SIG-M5 (cell line): Measurements from ENCODE around the gene FLNC.

ENCODE experiments used
- DNase-seq: peaks from one replicate; lab custom pipeline; 2025; lab: John Stamatoyannopoulos, UW

Gene FLNC

GRCh38 chr7:128865303-128865702 is 35.1 kb downstream of the FLNC start:
- no peak for DNase-seq

- no peak for DNase-seq
These were observed 36.0 kb downstream of the FLNC start for GRCh38 chr7:128865996-128866877.

- DNase-seq = no peak
These were observed 37.0 kb downstream of the FLNC start for GRCh38 chr7:128867241-128867640.

- DNase-seq = no peak
These were observed 37.8 kb downstream of the FLNC start for GRCh38 chr7:128867842-128868623.

GRCh38 chr7:128868624-128869137 is 38.5 kb downstream of the FLNC start:
- no peak for DNase-seq

GRCh38 chr7:128869138-128869943 is 39.1 kb downstream of the FLNC start:
- DNase-seq = no peak

- no peak for DNase-seq
These were observed 39.7 kb downstream of the FLNC start for GRCh38 chr7:128869944-128870285.

GRCh38 chr7:128871050-128871449 is 40.8 kb downstream of the FLNC start:
- DNase-seq = no peak

GRCh38 chr7:128872394-128872824 is 42.2 kb downstream of the FLNC start:
- no peak for DNase-seq

- no peak for DNase-seq
These were observed 43.0 kb downstream of the FLNC start for GRCh38 chr7:128873234-128873633.

GRCh38 chr7:128874140-128875031 is 44.2 kb downstream of the FLNC start:
- DNase-seq = no peak

GRCh38 chr7:128875523-128875948 is 45.3 kb downstream of the FLNC start:
- no peak for DNase-seq

GRCh38 chr7:128876127-128876526 is 45.9 kb downstream of the FLNC start:
- no peak for DNase-seq

GRCh38 chr7:128876586-128876977 is 46.4 kb downstream of the FLNC start:
- no peak for DNase-seq

- no peak for DNase-seq
These were observed 47.0 kb downstream of the FLNC start for GRCh38 chr7:128876978-128877755.

- DNase-seq = no peak
These were observed 47.5 kb downstream of the FLNC start for GRCh38 chr7:128877756-128878120.

GRCh38 chr7:128878226-128879105 is 48.3 kb downstream of the FLNC start:
- DNase-seq = no peak

- DNase-seq = no peak
These were observed 49.3 kb downstream of the FLNC start for GRCh38 chr7:128879461-128879938.
